Measurements from ENCODE around the gene EFCAB8.

GRCh38 chr20:32977281-32978008 lies 118.7 kb downstream of the EFCAB8 start:
- no peak for TF ChIP-seq CTCF (IDR thresholded peaks at IDR 0.05; ENCODE audit: low read length)
- no peak for TF ChIP-seq EZH2phosphoT487 (IDR thresholded peaks at IDR 0.05; ENCODE audit: low read length)
- TF ChIP-seq EZH2 (optimal IDR thresholded peaks at IDR 0.05; ENCODE audit: low read depth, low read length), result no peak
